Activated CD8-positive, alpha-beta memory T cell treated with anti-CD3 and anti-CD28 coated beads for 4 hours (primary cell): ENCODE measurements around the gene JMJD1C.

Experiments used
- DNase-seq, 2 donors: peaks; one replicate each; pipeline ENCODE4 v3.0.0-alpha.2; 2020; ENCODE audit warnings: low read depth in 2 of 2

JMJD1C gene

GRCh38 chr10:63132651-63133055 is 333.1 kb downstream of the JMJD1C start:
- no peak for DNase-seq

GRCh38 chr10:63129888-63130287 is 335.9 kb downstream of the JMJD1C start:
- no peak for DNase-seq

- DNase-seq, result no peak
Measured at GRCh38 chr10:63128443-63128842, 337.3 kb downstream of the JMJD1C start.

GRCh38 chr10:63125459-63125858 is 340.3 kb downstream of the JMJD1C start:
- no peak for DNase-seq

- no peak for DNase-seq
Measured at GRCh38 chr10:63123727-63124362, 341.9 kb downstream of the JMJD1C start.

GRCh38 chr10:63120554-63120953 is 345.2 kb downstream of the JMJD1C start:
- DNase-seq, result no peak

- DNase-seq, result no peak
Measured at GRCh38 chr10:63119041-63119440, 346.7 kb downstream of the JMJD1C start.
